Measurements from ENCODE around the gene EIF3B. TPM values are rescaled to one million over a fixed set of nuclear protein-coding genes. Genes with fewer than 3 reads are reported as not detected.

EIF3B gene
- total and polyA plus RNA-seq, 2 donors from 2014 or later, result 65.5 to 107 TPM

GRCh38 chr7:2307690-2308107 lies 46.9 kb upstream of the EIF3B start:
- Histone ChIP-seq H3K27ac (ENCODE audit: low read depth in 2 of 2, low read length in 2 of 2) (no peak overlapping the region), H3K36me3 (ENCODE audit: control insufficient read depth in 2 of 3, insufficient read depth in 3 of 3, low read length in 3 of 3) (no peaks in the 10 kb centered on the region), H3K4me3 (ENCODE audit: low read length in 3 of 3) (no peak overlapping the region), H3K9me3 (ENCODE audit: control insufficient read depth in 2 of 3, insufficient read depth in 1 of 3, low read length in 3 of 3) (no peaks in the 10 kb centered on the region), H3K27me3 (ENCODE audit: control insufficient read depth, insufficient read depth, low read length) (no peaks in the 10 kb centered on the region), H3K4me1 (ENCODE audit: control insufficient read depth in 2 of 3, insufficient read depth in 2 of 3, low read depth in 1 of 3, low read length in 3 of 3) (peaks cover 0 to 5% (median 0%) of the 10 kb centered on the region in 3 donors), H3K9ac (ENCODE audit: low read length in 3 of 3) (no peak overlapping the region)
- FAIRE-seq, result no peak
- no peak for DNase-seq
- intact Hi-C loops (cut with DNase I), result no loop called here
- TF ChIP-seq CTCF (IDR thresholded peaks at IDR 0.05; ENCODE audit: borderline replicate concordance, extremely low read depth, insufficient read depth), result no peak

GRCh38 chr7:2309889-2310331 lies 44.7 kb upstream of the EIF3B start:
- Histone ChIP-seq H3K36me3 (ENCODE audit: control insufficient read depth in 2 of 3, insufficient read depth in 3 of 3, low read length in 3 of 3) (no peaks in the 10 kb centered on the region), H3K4me1 (ENCODE audit: control insufficient read depth in 2 of 3, insufficient read depth in 2 of 3, low read depth in 1 of 3, low read length in 3 of 3) (peaks cover 0 to 7% (median 0%) of the 10 kb centered on the region in 3 donors), H3K9ac (ENCODE audit: low read length in 3 of 3) (no peak overlapping the region), H3K4me3 (ENCODE audit: low read length in 3 of 3) (no peak overlapping the region), H3K27ac (ENCODE audit: low read depth in 2 of 2, low read length in 2 of 2) (peak overlapping the region in 1 of 2 donors; percentile 53), H3K9me3 (ENCODE audit: control insufficient read depth in 2 of 3, insufficient read depth in 1 of 3, low read length in 3 of 3) (no peaks in the 10 kb centered on the region), H3K27me3 (ENCODE audit: control insufficient read depth, insufficient read depth, low read length) (no peaks in the 10 kb centered on the region)
- FAIRE-seq (no peak), DNase-seq (peak; percentile 44 to 91 (median 78))
- intact Hi-C loops (cut with DNase I), result no loop called here
- no peak for TF ChIP-seq CTCF (IDR thresholded peaks at IDR 0.05; ENCODE audit: borderline replicate concordance, extremely low read depth, insufficient read depth)

- H3K4me3 ChIP-seq (ENCODE audit: low read length in 3 of 3), result no peak overlapping the region
- FAIRE-seq, result no peak
- TF ChIP-seq CTCF (IDR thresholded peaks at IDR 0.05; ENCODE audit: borderline replicate concordance, extremely low read depth, insufficient read depth), result no peak
- H3K36me3 ChIP-seq (ENCODE audit: control insufficient read depth in 2 of 3, insufficient read depth in 3 of 3, low read length in 3 of 3), result no peaks in the 10 kb centered on the region
- peak in 1 of 5 donors; percentile 39 for DNase-seq
- peaks cover 0 to 6% (median 0%) of the 10 kb centered on the region in 3 donors for H3K4me1 ChIP-seq (ENCODE audit: control insufficient read depth in 2 of 3, insufficient read depth in 2 of 3, low read depth in 1 of 3, low read length in 3 of 3)
- H3K27me3 ChIP-seq (ENCODE audit: control insufficient read depth, insufficient read depth, low read length), result no peaks in the 10 kb centered on the region
- no peak overlapping the region for H3K9ac ChIP-seq (ENCODE audit: low read length in 3 of 3)
- peak overlapping the region in 1 of 2 donors; percentile 11 for H3K27ac ChIP-seq (ENCODE audit: low read depth in 2 of 2, low read length in 2 of 2)
- intact Hi-C loops (cut with DNase I), result no loop called here
- no peaks in the 10 kb centered on the region for H3K9me3 ChIP-seq (ENCODE audit: control insufficient read depth in 2 of 3, insufficient read depth in 1 of 3, low read length in 3 of 3)
Measured at GRCh38 chr7:2312267-2312929, 42.2 kb upstream of the EIF3B start.

Data from kidney (tissue), 14 donors.